ENCODE measurements around the gene FHIT.

GRCh38 chr3:60579734-60580133, 671.5 kb downstream of the FHIT start:
- TF ChIP-seq POLR2A (IDR thresholded peaks at IDR 0.05), result no peak
- TF ChIP-seq CTCF (IDR thresholded peaks at IDR 0.05), result no peak

Data from ovary (tissue), 3 donors.